Astrocyte of the cerebellum (primary cell): ENCODE measurements around the gene DLG5.

Experiments
- DNase-seq: peaks from one replicate; pipeline ENCODE4 v3.0.0-alpha.2; 2011; ENCODE audit warnings: low read depth
- H3K4me3 ChIP-seq: 2 replicates; pipeline ENCODE4 v1.5.1; 2011; ENCODE audit warnings: mild to moderate bottlenecking, low read depth, low read length, moderate library complexity
- CTCF ChIP-seq: IDR thresholded peaks from 2 replicates; pipeline ENCODE4 v1.5.1; 2012; ENCODE audit warnings: low read length, low read depth, moderate library complexity, mild to moderate bottlenecking; ENCODE audit errors: missing control alignments
- in situ Hi-C: cut with HindIII; loops from 2 replicates; pipeline ENCODE4 v1.10.0; 2017; ENCODE audit warnings: low sequenced_read_pairs

The DLG5 gene

DNA sequence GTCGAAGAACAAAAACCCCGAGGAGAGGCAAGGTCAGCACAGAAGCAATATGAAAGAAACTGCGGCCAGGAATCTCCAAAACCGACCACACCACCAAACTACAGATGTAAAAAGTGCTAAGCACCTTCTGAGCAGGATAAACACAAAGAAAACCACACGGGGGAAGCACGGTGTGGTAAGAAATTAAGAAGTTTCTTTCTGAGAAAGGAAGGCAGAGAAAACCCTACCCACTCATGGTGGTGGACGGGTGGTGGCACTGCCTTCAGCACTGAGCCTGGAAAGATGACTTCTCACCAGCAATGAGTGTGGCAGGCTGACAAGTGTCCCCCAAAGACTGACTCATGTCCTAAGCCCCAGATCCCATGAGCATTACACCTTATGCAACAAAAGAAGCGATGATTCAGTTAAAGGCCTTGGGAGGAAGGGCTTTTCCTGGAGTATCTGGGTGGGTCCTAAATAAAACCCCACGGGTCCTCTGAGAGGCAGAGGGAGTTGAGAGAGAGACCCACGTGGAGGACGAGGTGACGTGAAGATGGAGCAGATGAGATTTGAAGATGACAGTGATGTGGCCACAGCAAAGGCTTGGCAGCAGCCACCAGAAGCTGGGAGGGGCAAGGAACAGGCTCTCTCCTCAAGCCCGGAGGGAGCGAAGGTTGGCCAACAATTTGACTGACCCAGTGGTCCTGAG, 124.9 kb downstream of the DLG5 start:
- no peak overlapping the region for H3K4me3 ChIP-seq
- in situ Hi-C loops: no loop called here
- TF ChIP-seq CTCF: no peak
- no peak for DNase-seq

GRCh38 chr10:77800738-77801266, 125.8 kb downstream of the DLG5 start:
- in situ Hi-C loops: no loop called here
- no peak for TF ChIP-seq CTCF

GRCh38 chr10:77800320-77800719, 126.2 kb downstream of the DLG5 start:
- in situ Hi-C loops: no loop called here
- no peak overlapping the region for H3K4me3 ChIP-seq
- no peak for TF ChIP-seq CTCF
- no peak for DNase-seq

More at GRCh38 chr10:77800738-77801266, 125.8 kb downstream of the DLG5 start:
- DNase-seq: no peak
- H3K4me3 ChIP-seq: no peak overlapping the region

DNA sequence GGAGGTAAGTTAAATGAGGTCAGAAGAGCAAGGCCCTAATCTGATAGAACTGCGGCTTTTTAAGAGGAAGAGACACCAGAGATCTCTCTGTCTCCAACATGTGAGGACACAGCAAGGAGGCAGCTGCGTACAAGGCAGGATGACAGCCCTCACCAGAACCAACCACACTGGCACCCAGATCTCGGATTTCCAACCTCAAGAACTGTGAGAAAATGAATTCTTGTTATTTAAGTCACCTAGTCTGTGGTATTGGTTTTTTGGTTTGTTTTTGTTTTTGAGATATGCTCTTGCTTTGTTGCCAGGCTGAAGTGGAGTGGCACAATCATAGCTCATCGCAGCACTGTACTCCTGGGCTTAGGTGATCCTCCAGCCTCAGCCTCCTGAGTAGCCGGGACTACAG, 127.2 kb downstream of the DLG5 start:
- no peak for DNase-seq
- H3K4me3 ChIP-seq: no peak overlapping the region
- TF ChIP-seq CTCF: no peak
- in situ Hi-C loops: no loop called here

DNA sequence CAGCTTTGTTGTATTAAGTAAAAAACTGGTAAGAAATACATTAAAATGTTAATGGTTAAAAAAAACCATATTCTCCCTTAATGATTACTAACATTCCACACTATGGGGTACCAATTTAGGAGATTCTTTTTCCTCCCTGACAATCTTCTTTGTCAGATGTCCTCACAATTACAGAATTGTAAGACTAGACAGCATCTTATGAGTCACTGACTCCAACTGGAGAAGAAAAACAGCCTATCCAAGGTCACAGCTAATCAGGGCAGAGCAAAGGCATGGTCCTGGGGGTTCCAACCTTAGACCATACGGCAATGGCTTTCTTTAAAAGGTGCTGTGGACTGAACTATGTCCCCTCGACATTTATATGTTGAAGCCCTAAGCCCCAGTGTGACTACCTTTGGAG, 127.6 kb downstream of the DLG5 start:
- H3K4me3 ChIP-seq: no peak overlapping the region
- no peak for DNase-seq
- no peak for TF ChIP-seq CTCF
- in situ Hi-C loops: no loop called here

DNA sequence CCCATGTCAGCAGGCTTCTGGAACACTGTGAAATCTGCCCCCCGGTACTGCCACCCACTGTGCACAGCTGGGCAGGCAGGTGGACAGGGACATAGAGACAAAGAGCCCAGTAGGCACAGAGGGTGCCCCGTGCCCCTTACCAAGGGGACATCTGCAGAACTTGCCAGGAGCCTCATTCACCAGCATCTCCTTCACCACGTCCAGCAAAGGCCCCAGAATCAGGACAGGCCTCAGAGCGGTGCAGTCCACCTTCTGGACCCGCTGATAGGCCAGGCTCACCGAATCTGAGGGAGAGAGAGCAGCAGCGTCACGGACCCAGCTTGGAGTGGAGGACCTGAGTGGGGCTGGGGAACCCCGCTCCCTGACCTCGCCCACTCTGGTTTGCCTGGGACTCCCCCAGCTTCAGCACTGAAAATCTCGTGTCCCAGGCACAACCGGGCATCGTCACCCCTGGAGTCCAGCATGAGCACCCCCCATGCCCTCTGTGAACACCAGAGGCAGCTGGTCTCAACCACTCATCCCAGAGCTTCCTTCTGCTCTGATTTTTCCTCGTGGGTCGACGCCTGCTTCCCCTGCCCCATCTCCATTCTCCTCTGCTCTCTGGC, 130.1 kb downstream of the DLG5 start:
- no peak for DNase-seq
- H3K4me3 ChIP-seq: no peak overlapping the region
- no peak for TF ChIP-seq CTCF
- in situ Hi-C loops: no loop called here
